SKM-1 (cell line): ENCODE results near the gene LANCL2.
"Not testable (repeated sequence)": the region's sequence is repeated elsewhere in the genome, so short reads cannot be mapped to it uniquely, and the experiment has no call there.

Experiments used
- DNase-seq: peaks from one replicate; lab custom pipeline; 2025; ENCODE audit not compliant: unreplicated experiment; lab: John Stamatoyannopoulos, UW

Gene LANCL2

DNA sequence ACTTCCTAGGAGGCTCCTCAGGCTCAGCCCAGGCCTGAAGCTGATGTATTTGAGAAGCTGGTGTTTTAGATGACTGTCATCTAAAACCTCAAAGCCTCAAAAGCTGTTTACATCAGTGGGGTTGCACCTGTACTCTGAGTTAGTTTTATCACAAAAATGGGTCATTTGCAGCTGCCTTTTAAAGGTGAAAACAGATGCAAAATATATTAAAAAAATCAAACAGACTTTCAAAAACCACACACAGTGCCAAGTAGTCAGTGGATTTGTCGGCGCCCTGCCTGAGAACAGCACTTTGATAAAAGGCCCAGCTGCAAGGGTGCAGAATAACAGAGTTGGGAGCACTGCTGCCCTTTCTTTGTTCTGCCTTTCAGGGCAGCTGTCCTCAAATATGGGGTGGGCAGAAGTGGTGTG, 104.1 kb downstream of the LANCL2 start:
- no peak for DNase-seq

DNA sequence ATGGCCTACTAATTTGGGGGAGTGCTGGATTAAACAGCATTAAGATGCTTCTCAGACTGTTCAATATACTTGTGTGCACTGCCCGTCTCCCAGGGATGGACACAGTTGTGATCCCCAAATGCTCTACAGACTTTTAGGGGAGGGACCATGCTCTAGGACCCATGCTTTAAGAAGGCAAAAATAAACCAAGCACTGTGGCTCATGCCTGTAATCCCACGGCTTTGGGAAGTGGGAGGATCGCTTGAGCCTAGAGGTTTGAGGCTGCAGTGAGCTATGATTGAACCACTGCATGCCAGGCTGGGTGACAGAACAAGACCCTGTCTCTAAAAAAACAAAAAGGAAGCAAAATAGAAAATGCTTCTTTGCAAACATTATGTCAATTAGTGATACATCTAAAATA, 104.6 kb downstream of the LANCL2 start:
- DNase-seq, result no peak

DNA sequence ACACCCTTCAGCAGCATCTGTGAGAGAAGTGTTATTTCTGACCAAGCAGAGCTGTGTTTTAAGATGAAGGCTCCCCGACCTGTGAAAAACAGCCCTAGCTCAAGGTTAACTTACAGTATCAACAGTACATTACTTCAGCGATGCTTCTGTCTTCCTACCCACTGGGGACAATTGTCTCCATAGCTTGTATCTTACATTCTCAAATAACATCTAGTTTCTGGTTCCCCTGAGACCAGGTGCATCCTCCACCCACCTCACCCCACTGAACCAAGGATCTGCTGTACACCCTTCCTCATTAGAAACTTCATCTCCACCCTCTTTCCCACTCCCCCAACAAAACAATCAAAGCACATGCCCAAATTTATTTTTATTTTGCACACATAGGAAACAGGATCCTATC, 105.1 kb downstream of the LANCL2 start:
- no peak for DNase-seq

DNA sequence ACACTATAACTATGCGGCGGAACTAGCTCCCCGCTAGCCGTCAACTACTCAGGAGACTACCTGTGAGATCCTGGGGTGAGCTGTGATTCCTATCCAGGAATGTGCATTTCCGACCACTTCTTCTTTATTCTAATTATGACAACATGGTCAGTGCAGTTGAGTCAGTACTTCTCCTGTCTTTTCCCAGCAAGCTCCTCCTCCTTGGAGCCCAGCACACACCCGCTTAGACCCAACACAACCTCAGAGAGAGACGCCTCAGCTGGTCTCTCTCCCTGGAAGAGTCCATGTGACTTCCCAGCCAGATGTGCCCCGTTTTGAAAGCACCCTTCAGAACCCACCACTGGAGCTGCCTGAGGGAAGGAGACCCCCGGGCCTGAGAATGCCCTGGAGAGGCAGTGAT, 106.5 kb downstream of the LANCL2 start:
- not testable (repeated sequence) for DNase-seq

DNA sequence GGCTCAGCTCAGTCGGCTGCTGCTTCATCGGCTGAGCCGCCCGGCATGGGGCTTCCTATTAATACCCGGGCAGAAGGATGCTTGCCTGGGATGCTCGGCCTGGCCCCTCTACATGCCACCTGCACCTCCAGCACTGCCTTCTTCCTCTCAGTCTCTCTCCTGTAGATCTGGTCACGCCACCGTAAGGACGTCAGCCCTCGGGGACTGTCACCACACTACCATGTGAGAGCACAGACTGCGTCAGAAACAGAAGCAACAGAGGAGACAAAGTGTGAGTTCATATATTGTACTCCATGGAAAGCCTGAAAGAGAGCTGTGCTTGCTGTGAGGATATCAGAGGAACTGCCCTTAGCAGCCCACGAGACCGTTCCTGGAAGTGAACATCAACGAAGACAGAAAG, 107.3 kb downstream of the LANCL2 start:
- not testable (repeated sequence) for DNase-seq

DNA sequence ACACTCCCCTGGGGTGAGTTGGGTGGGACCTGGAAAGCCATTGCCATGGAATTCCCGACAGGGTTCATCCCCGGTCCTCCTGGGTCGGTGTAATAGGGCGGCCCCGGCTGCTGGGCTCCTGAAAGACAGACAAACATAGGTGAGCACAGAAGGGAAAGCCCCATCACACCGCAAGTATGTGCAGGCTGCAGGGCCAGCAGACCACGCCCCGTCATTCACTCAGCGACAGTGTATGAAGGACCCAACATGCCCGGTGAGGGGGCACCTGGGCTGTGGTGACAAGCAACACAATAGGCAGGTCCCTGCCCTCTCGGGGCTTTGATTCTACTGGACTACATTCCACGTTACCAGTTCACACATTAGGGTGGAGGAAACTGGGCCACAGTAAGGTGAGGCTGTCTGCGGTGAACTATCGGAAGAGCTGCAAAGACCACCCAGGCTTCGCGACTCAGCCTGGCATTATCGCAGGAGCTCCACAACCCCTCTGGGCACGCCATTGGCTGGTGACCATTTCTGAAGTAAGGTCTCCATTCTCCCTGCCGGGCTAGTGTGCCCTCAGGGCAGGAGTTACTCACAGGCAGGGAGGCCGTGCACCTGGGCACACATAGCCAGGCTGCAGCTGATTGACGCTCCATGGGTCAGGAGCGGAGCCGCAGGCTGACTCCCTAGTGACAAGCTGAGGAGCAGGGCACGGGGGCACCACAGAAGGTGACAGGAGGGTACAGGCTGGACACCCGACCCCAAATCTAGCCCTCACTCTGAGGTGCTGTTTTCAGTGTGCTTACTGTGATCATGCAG, 108.0 kb downstream of the LANCL2 start:
- no peak for DNase-seq

DNA sequence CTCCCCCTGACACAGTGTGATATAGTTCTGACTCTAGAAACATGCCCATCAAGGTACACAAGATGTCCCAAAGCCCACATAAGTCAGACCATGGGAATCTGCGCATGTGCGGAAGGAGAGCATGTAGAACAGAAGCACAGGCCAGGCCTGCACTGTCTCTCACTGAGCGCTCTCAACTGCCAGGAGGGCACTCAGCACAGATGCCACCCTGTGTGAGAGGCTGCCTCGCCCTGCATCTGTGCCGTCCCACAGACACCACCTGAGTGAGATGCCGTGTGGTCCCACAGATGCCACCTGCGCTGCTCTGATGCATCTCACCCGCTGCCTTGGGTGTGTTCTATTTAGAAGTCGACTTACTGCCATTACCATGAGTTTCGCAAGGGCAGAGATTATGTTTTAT, 108.8 kb downstream of the LANCL2 start:
- DNase-seq, result no peak

DNA sequence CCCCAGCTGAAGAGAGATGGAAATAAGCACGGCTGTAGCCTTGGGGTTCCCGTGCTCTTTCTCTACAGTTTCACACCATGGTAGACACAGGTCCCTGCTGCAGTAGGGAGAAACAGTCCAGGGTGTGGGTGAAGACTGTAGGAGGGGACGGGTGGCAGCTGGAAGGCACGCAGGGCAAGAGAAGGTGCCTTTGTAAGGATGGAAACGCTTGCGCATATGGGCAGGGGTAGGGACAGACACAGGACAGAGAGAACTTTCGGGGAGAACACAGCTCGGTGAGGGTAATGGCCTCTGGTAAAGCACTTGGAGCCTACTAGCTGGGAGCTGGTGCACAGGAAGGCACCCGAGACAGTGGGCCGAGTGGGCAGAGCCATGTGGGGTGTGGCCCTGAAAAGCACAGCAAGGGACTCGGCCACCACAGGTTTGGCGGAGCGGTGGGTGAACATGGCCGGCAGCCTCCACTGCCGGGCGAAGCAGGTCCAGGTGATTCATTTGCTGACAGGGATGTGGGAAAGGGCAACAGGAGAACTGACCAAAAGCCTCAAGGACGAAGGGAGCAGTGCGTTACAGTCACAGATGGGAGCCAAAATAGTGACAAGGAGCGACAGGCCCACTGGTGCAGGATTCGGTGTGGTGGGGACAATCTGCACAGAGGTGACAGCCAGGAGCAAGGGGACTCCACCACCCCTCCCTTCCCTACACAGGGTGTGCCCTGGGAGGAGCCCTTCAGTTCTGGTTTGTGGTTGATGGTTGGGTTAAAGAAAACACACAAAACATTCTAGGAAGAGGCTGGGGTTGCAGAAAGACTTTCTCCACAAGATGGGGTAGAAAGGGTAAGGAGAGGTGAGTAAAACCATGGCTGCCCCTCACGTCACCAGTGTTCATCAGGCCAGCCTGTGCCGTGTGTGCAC, 110.1 kb downstream of the LANCL2 start:
- DNase-seq, result no peak

DNA sequence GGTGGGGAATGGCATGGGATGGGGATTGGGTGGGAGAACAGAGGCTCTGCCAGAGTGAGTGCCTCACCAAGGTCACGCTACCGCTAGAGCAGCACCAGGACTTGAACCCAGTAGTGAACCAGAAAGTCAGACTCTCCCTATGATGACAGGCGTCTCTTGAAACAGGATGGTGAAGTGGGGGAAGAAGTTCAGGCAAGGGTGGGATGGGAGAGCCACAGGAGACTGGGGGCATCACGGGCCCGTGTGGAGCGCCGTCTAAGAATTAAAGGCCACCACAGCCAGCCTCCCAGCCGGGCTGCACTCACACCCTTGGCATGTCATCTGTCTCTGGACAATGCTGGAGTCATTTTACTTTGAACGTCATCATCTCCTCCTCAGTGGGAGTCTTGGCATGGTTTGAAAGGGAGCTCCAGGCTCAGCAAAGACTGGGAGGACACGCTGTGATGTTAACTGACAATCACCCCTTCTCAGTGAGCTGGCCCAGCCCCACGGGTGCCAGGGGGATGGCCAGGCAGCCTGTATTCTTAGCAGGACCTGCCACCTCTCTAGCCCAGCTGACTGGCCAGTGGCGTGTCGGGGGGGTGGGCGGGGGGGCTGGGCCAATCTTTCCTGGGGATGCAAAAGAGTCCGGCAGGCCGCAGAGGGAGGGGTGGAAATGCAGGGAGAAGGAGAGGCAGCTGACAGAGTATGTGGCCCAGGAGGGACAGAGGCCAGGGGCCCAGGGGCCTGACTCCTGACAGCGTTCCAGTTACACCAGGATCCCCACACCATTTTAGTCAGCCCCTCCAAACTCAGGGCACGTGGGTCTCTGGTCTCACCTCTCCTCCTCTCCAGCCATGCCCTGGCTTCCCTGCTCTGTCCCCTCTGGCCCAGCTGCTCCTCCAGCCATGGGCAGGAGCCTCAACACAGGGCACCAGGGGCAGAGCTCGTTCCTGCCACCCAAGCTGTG, 111.0 kb downstream of the LANCL2 start:
- DNase-seq, result no peak

DNA sequence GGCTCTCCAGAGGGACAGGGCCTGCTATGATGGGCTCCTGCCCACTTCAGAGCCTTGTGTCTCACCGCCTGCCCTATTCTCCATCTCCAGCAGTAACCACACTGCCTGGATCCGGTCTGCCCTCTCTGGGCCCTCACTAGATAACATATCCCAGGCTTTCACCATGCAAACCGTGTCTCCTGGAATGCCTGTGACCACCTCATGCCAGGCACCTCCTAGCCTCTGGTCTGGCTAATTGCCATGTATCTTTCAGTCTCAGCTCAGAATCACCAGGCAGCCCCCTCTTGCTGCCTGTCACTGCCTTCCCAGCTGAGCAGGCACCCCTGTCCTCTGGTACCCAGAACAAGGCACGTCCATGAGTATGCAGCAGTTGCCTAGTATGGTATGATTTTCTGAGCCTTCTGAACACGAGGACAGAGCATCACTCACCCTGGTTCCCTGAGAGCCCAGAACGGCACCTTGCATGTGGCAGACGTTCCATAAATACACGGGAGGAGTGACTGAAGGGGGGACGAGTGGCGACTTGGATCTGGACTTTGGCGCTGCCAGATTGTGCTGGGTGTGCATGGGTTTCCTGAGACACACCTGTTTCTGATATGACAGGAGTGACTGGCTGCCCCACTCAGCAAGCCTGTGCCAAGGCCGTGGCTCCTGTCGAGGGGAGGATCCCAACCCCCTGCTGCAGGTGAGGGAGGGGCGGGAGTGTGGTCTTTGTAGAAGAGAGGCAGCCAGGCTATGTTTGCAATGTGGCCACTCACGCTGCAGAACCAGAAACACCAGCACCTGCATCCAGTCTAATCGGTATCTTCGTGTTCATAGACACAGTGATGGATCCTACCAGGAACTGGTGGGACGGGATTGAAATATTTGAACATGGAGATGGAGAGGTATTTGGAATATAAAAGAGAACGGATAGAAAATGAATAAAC, 112.0 kb downstream of the LANCL2 start:
- DNase-seq, result no peak

DNA sequence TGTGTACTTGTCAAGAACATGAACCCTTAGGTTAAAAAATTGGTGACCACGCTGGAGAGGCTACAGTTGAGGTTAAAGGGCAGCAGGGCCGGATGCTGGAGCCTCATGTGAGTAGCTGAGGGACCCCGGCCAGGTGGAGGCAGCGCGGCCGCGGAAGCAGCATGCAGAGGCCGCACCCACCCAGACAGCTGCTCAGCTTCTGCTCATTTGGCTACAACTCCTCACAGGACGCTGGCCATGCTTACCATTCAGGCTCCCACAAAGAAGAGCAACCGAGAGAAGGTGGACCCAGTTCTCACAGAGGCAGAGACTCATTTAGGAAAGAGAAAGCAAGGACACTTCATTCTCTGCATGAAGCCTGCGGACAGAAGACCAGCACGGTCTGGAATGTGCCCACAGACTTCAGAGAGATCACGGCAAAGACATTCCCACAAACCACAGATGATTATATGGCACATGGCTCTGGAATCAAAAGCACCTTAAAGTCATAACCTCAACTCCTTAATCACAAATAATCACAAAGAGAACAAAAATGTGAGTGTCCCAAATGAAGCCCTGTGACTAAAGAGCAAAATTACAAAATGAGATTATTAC, 112.7 kb downstream of the LANCL2 start:
- no peak for DNase-seq

DNA sequence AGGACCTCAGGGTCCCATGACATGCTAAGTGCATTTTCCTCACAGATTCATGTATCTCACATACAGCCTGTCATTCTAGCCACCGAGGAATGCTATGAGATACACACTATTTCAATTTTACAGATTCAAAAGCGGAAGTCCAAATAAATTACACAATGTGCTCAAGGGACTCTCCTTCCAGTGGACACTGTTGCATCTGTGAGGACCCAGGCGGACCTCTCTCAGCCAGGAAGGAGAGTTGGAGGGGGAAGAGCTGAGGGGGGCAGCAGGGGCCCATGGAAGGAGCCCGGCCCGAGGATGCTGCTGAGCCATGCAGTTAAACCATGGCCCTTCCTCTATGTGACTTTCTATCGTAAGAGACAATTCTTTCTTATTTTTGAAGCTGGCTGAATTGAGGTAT, 113.6 kb downstream of the LANCL2 start:
- no peak for DNase-seq

DNA sequence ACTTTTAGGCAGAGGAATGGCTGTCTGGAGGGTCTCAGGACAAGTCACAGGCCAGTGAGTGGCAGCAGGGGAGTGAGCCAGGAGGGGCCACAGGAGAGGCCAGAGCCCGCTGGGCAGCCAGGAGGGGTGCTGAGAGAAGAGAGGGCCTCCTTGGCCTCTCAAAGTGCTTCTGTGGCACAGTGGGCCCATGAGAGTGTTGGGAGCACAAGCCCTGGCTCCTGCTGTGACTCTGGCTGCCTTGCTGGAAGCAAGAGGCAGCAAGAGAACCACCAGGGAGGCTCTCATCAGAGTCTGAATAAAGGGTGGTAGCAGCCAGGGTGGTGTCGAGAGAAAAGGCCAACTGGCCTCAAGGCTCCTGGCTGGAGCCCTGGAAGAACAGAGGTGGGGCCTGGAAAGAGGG, 116.0 kb downstream of the LANCL2 start:
- no peak for DNase-seq

DNA sequence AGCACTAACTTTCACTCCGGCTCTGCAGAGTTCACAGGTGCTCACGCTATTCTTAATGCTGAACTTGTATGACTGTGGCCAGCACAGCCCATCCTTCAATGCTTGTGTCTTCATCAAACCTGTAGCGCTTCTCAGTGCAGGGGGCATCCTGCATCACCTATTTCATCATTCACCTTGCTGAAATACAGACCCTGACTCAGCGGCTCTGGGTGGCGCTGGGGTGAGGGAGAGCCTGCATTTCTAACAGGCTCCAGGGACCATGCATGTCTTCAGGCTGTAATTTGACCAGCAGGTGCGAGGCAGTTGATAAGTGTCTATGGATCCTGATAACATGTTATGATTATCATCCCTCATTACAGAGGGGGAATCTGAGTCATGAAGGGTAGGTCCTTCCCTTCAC, 117.9 kb downstream of the LANCL2 start:
- DNase-seq, result no peak
